HEK293 (cell line): ENCODE data around the gene PKNOX2.

Source experiments
- CTCF ChIA-PET: fragments of 350-600 bp; formaldehyde crosslinking; extraction: SDS; loops from one replicate; lab custom pipeline; 2021; ENCODE audit warnings: antibody characterized with exemption; lab: Yijun Ruan, JAX
- POLR2A ChIA-PET: fragments of 300-600 bp; formaldehyde crosslinking; extraction: SDS; loops from one replicate; lab custom pipeline; 2020; ENCODE audit warnings: antibody characterized with exemption, inconsistent platforms; lab: Yijun Ruan, JAX
- H3K27ac ChIP-seq: fragments of 200-500 bp; sonication (Bioruptor generic); 2 replicates; pipeline ENCODE4 v1.5.1; 2014; ENCODE audit warnings: low read depth, low read length, control low read depth, inconsistent platforms; ENCODE audit errors: extremely low read depth
- H3K36me3 ChIP-seq, 2 experiments: fragments of 200-500 bp in 1 of 2; sonication (Bioruptor generic) in 1 of 2; 1 replicate in 1 of 2; 2 replicates in 1 of 2; pipeline ENCODE4 v1.5.1; 2014 to 2017; ENCODE audit warnings: inconsistent platforms in 2 of 2, low read length in 2 of 2; ENCODE audit not compliant: control insufficient read depth in 2 of 2, insufficient read depth in 1 of 2
- H3K4me1 ChIP-seq: fragments of 200-500 bp; sonication (Bioruptor generic); 2 replicates; pipeline ENCODE4 v1.5.1; 2014; ENCODE audit warnings: mild to moderate bottlenecking, low read length, inconsistent platforms; ENCODE audit not compliant: control insufficient read depth, insufficient read depth
- H3K4me3 ChIP-seq: 2 replicates; pipeline ENCODE4 v1.5.1; 2011; ENCODE audit warnings: low read depth, mild to moderate bottlenecking, control low read depth, low read length, moderate library complexity
- H3K9me3 ChIP-seq: fragments of 200-500 bp; sonication (Bioruptor generic); 2 replicates; pipeline ENCODE4 v1.5.1; 2014; ENCODE audit warnings: low read depth, low read length, inconsistent platforms; ENCODE audit not compliant: control insufficient read depth, insufficient read depth
- GLI2 ChIP-seq: fragments of 450-650 bp; formaldehyde crosslinking; IDR thresholded peaks from 2 replicates; pipeline ENCODE4; 2017; ENCODE audit warnings: missing biosample characterization, missing genetic modification characterization, low read depth, borderline replicate concordance
- KLF7 ChIP-seq: fragments of 450-650 bp; formaldehyde crosslinking; IDR thresholded peaks from 2 replicates; pipeline ENCODE4 v1.5.1; 2016; ENCODE audit warnings: missing biosample characterization, missing genetic modification characterization, borderline replicate concordance
- KLF8 ChIP-seq: fragments of 450-650 bp; formaldehyde crosslinking; IDR thresholded peaks from 2 replicates; pipeline ENCODE4 v1.5.1; 2016; ENCODE audit warnings: missing biosample characterization, missing genetic modification characterization
- ZBTB7A ChIP-seq: fragments of 450-650 bp; formaldehyde crosslinking; IDR thresholded peaks from 2 replicates; pipeline ENCODE4 v1.5.1; 2016; ENCODE audit warnings: low read depth, missing biosample characterization, missing genetic modification characterization
- ZNF114 ChIP-seq: fragments of 450-650 bp; formaldehyde crosslinking; IDR thresholded peaks from 2 replicates; pipeline ENCODE4 v1.5.0; 2017; ENCODE audit warnings: missing biosample characterization, missing genetic modification characterization
- ZNF133 ChIP-seq: fragments of 450-650 bp; formaldehyde crosslinking; IDR thresholded peaks from 2 replicates; pipeline ENCODE4 v1.5.1; 2016; ENCODE audit warnings: missing biosample characterization, missing genetic modification characterization
- ZNF211 ChIP-seq: fragments of 450-650 bp; formaldehyde crosslinking; IDR thresholded peaks from 2 replicates; pipeline ENCODE4 v1.5.1; 2016; ENCODE audit warnings: low read depth, missing biosample characterization, missing genetic modification characterization
- ZNF292 ChIP-seq: fragments of 450-650 bp; formaldehyde crosslinking; IDR thresholded peaks from 2 replicates; pipeline ENCODE4 v1.5.1; 2016; ENCODE audit warnings: low read depth, missing biosample characterization, missing genetic modification characterization, borderline replicate concordance
- ZNF501 ChIP-seq: fragments of 450-650 bp; formaldehyde crosslinking; IDR thresholded peaks from 2 replicates; pipeline ENCODE4 v1.5.1; 2016; ENCODE audit warnings: missing biosample characterization, missing genetic modification characterization
- ZNF548 ChIP-seq: fragments of 450-650 bp; formaldehyde crosslinking; IDR thresholded peaks from 2 replicates; pipeline ENCODE4 v1.5.1; 2016; ENCODE audit warnings: missing biosample characterization, missing genetic modification characterization
- ZNF558 ChIP-seq: fragments of 450-650 bp; formaldehyde crosslinking; IDR thresholded peaks from 2 replicates; pipeline ENCODE4 v1.5.1; 2016; ENCODE audit warnings: missing biosample characterization, missing genetic modification characterization
- ZNF585B ChIP-seq: fragments of 450-650 bp; formaldehyde crosslinking; IDR thresholded peaks from 2 replicates; pipeline ENCODE4 v1.5.1; 2016; ENCODE audit warnings: missing biosample characterization, missing genetic modification characterization
- ZNF629 ChIP-seq: fragments of 450-650 bp; formaldehyde crosslinking; IDR thresholded peaks from 2 replicates; pipeline ENCODE4 v1.5.1; 2017; ENCODE audit warnings: missing biosample characterization, missing genetic modification characterization
- ZNF664 ChIP-seq: fragments of 450-650 bp; formaldehyde crosslinking; IDR thresholded peaks from 2 replicates; pipeline ENCODE4 v1.5.1; 2016; ENCODE audit warnings: missing biosample characterization, missing genetic modification characterization
- ZNF701 ChIP-seq: fragments of 450-650 bp; formaldehyde crosslinking; IDR thresholded peaks from 2 replicates; pipeline ENCODE4 v1.5.1; 2016; ENCODE audit warnings: missing biosample characterization, missing genetic modification characterization
- ZNF777 ChIP-seq: fragments of 450-650 bp; formaldehyde crosslinking; IDR thresholded peaks from 2 replicates; pipeline ENCODE4 v1.5.1; 2017; ENCODE audit warnings: missing biosample characterization, missing genetic modification characterization, borderline replicate concordance
- ZSCAN30 ChIP-seq: fragments of 450-650 bp; IDR thresholded peaks from 2 replicates; pipeline ENCODE4 v1.5.1; 2018; ENCODE audit warnings: missing biosample characterization, mild to moderate bottlenecking, missing genetic modification characterization, moderate library complexity
- TF ChIP-seq, protein P1 (sequence below): fragments of 450-650 bp; formaldehyde crosslinking; IDR thresholded peaks from 2 replicates; pipeline ENCODE4 v1.5.1; 2016; ENCODE audit warnings: missing biosample characterization, missing genetic modification characterization
- TF ChIP-seq, protein P2 (sequence below): fragments of 450-650 bp; formaldehyde crosslinking; IDR thresholded peaks from 2 replicates; pipeline ENCODE4 v1.5.1; 2016; ENCODE audit warnings: missing biosample characterization, missing genetic modification characterization, low read depth
- TF ChIP-seq, protein P3 (sequence below): fragments of 450-650 bp; formaldehyde crosslinking; IDR thresholded peaks from 2 replicates; pipeline ENCODE4 v1.5.1; 2016; ENCODE audit warnings: missing biosample characterization, missing genetic modification characterization
- TF ChIP-seq, protein P4 (sequence below): fragments of 450-650 bp; formaldehyde crosslinking; conservative IDR thresholded peaks from 2 replicates; pipeline ENCODE4 v1.5.1; 2016; ENCODE audit warnings: low read depth, missing biosample characterization, missing genetic modification characterization

Gene PKNOX2

DNA sequence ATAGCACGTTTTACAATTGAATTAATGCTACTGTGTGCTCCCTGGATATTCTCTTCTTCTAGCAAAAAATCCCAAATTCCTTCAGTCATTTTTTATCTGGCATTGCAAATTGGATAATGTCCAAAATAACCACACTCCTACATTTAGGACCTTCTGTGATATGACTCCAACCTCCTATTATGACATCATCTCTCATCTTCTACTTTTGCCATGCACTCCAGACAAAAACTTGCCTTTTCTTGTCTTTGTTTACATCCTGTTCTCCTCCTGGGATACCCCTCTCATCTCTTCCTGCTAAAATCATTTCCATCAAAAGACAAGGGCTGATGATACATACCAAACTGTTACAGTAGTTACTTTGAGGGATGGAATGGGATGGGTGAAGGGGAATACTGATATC is 32.5 kb upstream of the PKNOX2 start (continued):
- TF ChIP-seq ZNF558 (tag by site-specific recombination), result no peak

DNA sequence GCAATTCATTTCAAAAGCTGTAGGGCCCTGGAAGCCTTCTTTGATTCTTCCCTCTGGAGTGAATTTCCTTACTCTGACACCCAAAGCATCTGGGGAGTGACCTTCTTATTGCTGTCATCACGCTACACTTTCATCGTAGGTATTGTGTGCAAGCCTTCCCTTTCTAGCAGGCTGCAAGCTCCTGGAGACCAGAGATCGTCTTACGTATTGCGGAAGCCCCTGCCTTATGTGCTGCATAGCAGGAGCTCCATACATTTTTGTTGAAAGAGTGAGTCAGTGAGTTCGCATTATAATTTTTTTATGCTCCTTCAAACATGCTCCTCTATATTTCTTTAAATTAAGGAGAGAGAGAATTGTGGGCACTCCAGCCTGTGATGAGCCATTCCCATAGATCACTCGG is 32.0 kb upstream of the PKNOX2 start:
- ChIA-PET CTCF (interaction anchor here (0.7 to 2.0 kb wide), 4 partner anchors 8 to 41 kb away, joined by 3 to 5 read pairs (median 4); no protein-coding TSS in a partner anchor), POLR2A (no interaction called here)
- no peaks in the 10 kb centered on the region for H3K9me3 ChIP-seq
- H3K27ac ChIP-seq, result no peak overlapping the region
- no peak for TF ChIP-seq ZNF664
- no peak for TF ChIP-seq KLF8 (tag by site-specific recombination)
- no peak for TF ChIP-seq ZNF701 (tag by site-specific recombination)
- no peak for TF ChIP-seq ZNF292 (tag by site-specific recombination)
- no peak for TF ChIP-seq ZBTB7A (tag by site-specific recombination)
- no peak for TF ChIP-seq ZNF777 (tag by site-specific recombination)
- TF ChIP-seq KLF7, result no peak
- no peak for TF ChIP-seq ZNF211 (tag by site-specific recombination)
- no peak for TF ChIP-seq ZNF501 (tag by site-specific recombination)
- TF ChIP-seq, all 188 proteins: peak for 0
- Histone ChIP-seq H3K36me3 (no peaks in the 10 kb centered on the region), H3K4me3 (no peak overlapping the region), H3K4me1 (no peaks in the 10 kb centered on the region)

DNA sequence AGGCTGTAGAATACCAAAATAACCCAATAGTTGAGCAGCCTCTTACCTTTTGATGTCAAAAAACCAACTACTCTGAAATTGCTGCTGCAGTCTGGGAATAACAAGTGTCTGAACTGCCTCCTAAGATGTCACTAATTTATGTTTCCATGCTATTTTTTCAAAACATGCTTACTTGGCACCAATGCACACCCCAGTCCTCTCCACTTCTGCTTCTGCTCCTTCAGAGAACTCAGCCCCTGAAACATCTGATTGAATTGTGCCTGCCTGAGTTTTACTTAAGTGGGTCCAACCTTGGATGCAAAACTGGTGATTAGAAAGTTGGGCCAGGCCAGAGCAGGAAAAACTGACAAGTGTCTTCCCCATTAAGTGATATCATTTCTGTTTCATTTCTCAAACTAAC is 28.6 kb upstream of the PKNOX2 start:
- CTCF ChIA-PET, result interaction anchor here (0.7 kb wide), 1 partner anchor 17 kb away, joined by 3 read pairs; no protein-coding TSS in a partner anchor
- no peaks in the 10 kb centered on the region for H3K4me1 ChIP-seq
- H3K4me3 ChIP-seq, result no peak overlapping the region
- H3K9me3 ChIP-seq, result no peaks in the 10 kb centered on the region
- no peaks in the 10 kb centered on the region for H3K36me3 ChIP-seq
- no peak overlapping the region for H3K27ac ChIP-seq
- POLR2A ChIA-PET, result no interaction called here
- TF ChIP-seq, protein P1, sequence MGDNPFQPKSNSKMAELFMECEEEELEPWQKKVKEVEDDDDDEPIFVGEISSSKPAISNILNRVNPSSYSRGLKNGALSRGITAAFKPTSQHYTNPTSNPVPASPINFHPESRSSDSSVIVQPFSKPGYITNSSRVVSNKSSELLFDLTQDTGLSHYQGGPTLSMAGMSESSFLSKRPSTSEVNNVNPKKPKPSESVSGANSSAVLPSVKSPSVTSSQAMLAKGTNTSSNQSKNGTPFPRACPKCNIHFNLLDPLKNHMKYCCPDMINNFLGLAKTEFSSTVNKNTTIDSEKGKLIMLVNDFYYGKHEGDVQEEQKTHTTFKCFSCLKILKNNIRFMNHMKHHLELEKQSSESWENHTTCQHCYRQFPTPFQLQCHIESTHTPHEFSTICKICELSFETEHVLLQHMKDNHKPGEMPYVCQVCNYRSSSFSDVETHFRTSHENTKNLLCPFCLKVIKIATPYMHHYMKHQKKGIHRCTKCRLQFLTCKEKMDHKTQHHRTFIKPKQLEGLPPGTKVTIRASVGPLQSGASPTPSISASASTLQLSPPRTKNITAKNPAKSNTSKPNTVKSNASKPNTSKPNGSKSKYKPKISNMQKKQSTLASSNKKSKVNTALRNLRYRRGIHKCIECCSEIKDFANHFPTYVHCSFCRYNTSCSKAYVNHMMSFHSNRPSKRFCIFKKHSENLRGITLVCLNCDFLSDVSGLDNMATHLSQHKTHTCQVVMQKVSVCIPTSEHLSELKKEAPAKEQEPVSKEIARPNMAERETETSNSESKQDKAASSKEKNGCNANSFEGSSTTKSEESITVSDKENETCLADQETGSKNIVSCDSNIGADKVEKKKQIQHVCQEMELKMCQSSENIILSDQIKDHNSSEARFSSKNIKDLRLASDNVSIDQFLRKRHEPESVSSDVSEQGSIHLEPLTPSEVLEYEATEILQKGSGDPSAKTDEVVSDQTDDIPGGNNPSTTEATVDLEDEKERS (tag by site-specific recombination), result no peak
- TF ChIP-seq, protein P2, sequence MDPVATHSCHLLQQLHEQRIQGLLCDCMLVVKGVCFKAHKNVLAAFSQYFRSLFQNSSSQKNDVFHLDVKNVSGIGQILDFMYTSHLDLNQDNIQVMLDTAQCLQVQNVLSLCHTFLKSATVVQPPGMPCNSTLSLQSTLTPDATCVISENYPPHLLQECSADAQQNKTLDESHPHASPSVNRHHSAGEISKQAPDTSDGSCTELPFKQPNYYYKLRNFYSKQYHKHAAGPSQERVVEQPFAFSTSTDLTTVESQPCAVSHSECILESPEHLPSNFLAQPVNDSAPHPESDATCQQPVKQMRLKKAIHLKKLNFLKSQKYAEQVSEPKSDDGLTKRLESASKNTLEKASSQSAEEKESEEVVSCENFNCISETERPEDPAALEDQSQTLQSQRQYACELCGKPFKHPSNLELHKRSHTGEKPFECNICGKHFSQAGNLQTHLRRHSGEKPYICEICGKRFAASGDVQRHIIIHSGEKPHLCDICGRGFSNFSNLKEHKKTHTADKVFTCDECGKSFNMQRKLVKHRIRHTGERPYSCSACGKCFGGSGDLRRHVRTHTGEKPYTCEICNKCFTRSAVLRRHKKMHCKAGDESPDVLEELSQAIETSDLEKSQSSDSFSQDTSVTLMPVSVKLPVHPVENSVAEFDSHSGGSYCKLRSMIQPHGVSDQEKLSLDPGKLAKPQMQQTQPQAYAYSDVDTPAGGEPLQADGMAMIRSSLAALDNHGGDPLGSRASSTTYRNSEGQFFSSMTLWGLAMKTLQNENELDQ (tag by site-specific recombination), result no peak
- no peak for TF ChIP-seq ZNF585B
- TF ChIP-seq ZNF548, result no peak
- TF ChIP-seq, protein P3, sequence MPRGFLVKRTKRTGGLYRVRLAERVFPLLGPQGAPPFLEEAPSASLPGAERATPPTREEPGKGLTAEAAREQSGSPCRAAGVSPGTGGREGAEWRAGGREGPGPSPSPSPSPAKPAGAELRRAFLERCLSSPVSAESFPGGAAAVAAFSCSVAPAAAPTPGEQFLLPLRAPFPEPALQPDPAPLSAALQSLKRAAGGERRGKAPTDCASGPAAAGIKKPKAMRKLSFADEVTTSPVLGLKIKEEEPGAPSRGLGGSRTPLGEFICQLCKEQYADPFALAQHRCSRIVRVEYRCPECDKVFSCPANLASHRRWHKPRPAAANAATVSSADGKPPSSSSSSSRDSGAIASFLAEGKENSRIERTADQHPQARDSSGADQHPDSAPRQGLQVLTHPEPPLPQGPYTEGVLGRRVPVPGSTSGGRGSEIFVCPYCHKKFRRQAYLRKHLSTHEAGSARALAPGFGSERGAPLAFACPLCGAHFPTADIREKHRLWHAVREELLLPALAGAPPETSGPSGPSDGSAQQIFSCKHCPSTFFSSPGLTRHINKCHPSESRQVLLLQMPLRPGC, result no peak
- TF ChIP-seq, protein P4, sequence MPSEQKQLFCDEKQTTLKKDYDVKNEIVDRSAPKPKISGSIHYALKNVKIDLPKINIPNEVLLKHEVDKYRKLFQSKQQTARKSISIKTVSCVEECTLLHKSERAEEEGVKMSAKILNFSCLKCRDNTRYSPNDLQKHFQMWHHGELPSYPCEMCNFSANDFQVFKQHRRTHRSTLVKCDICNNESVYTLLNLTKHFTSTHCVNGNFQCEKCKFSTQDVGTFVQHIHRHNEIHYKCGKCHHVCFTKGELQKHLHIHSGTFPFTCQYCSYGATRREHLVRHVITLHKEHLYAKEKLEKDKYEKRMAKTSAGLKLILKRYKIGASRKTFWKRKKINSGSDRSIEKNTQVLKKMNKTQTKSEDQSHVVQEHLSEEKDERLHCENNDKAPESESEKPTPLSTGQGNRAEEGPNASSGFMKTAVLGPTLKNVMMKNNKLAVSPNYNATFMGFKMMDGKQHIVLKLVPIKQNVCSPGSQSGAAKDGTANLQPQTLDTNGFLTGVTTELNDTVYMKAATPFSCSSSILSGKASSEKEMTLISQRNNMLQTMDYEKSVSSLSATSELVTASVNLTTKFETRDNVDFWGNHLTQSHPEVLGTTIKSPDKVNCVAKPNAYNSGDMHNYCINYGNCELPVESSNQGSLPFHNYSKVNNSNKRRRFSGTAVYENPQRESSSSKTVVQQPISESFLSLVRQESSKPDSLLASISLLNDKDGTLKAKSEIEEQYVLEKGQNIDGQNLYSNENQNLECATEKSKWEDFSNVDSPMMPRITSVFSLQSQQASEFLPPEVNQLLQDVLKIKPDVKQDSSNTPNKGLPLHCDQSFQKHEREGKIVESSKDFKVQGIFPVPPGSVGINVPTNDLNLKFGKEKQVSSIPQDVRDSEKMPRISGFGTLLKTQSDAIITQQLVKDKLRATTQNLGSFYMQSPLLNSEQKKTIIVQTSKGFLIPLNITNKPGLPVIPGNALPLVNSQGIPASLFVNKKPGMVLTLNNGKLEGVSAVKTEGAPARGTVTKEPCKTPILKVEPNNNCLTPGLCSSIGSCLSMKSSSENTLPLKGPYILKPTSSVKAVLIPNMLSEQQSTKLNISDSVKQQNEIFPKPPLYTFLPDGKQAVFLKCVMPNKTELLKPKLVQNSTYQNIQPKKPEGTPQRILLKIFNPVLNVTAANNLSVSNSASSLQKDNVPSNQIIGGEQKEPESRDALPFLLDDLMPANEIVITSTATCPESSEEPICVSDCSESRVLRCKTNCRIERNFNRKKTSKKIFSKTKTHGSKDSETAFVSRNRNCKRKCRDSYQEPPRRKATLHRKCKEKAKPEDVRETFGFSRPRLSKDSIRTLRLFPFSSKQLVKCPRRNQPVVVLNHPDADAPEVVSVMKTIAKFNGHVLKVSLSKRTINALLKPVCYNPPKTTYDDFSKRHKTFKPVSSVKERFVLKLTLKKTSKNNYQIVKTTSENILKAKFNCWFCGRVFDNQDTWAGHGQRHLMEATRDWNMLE (tag by site-specific recombination), result no peak
- TF ChIP-seq ZSCAN30 (tag by site-specific recombination), result no peak
- no peak for TF ChIP-seq GLI2
- TF ChIP-seq ZNF114, result no peak
- no peak for TF ChIP-seq ZNF133
- no peak for TF ChIP-seq ZNF629
